ENCODE measurements around the gene RBFOX1.

RBFOX1 gene

DNA sequence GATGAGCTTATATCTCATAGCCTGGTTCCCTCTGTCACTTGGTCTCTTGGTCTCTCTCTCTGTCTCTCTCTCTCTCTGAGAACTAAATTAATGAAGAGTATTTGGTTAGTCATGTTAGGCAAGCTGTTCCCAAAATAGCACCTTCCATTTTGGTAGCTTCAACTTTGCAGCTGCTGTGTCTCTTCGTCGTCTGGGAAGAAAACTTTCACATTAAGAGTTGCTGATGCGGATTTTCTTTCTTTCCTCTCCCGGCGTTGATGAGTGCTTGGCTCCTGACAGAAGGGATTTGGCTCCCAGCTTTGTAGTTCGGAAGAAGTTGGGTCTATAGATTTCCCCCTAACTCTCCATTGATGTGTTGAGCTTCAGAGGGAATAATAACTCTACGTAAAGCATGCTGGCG, at the start of gene RBFOX1:
RBFOX1 (plus strand) TSS at position 235 of the 400 bp plus-strand sequence.
- H3K4me3 Mint-ChIP-seq = no peak within 1 kb of the TSS
- H3K9me3 Mint-ChIP-seq = peaks cover 4% of the 10 kb centered on the region

DNA sequence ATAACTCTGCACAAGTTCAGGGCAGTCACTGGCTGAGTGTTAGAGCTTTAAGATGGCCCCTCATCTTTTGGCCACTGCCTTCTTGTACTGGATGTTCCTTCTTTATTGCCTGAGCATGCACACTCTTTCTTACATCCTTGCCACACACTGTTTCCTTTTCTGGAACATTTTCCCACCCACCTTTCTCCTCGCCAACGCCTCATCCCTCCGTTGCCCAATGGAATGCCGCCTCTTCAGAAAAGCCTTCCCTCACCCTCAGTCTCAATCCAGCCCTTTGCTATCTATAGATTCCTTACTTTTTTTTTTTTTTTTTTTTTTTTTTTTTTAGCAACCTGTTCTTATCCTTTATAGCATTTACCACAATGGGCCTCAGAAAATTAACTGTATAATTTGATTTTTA, 47.9 kb upstream of the RBFOX1 start:
- Mint-ChIP-seq H3K4me1 (ENCODE audit: low read depth) (no peaks in the 10 kb centered on the region), H3K4me3 (no peak overlapping the region), H3K27me3 (no peaks in the 10 kb centered on the region), H3K9me3 (peaks cover 13% of the 10 kb centered on the region), H3K27ac (no peak overlapping the region), H3K36me3 (ENCODE audit: low read depth) (no peaks in the 10 kb centered on the region)

More for the DNA sequence above, at the start of gene RBFOX1:
- Mint-ChIP-seq H3K36me3 (ENCODE audit: low read depth) (no peaks in the 10 kb centered on the region), H3K4me1 (ENCODE audit: low read depth) (no peaks in the 10 kb centered on the region), H3K27ac (no peak within 1 kb of the TSS), H3K27me3 (no peaks in the 10 kb centered on the region)

GRCh38 chr16:7285520-7285919, 47.1 kb upstream of the RBFOX1 start:
- Mint-ChIP-seq H3K9me3 (peaks cover 13% of the 10 kb centered on the region), H3K27ac (no peak overlapping the region), H3K4me1 (ENCODE audit: low read depth) (no peaks in the 10 kb centered on the region), H3K36me3 (ENCODE audit: low read depth) (no peaks in the 10 kb centered on the region), H3K4me3 (no peak overlapping the region), H3K27me3 (no peaks in the 10 kb centered on the region)

- H3K4me3 Mint-ChIP-seq = no peak overlapping the region
- no peak overlapping the region for H3K27ac Mint-ChIP-seq
- H3K36me3 Mint-ChIP-seq (ENCODE audit: low read depth) = no peaks in the 10 kb centered on the region
- no peaks in the 10 kb centered on the region for H3K4me1 Mint-ChIP-seq (ENCODE audit: low read depth)
- peaks cover 12% of the 10 kb centered on the region for H3K9me3 Mint-ChIP-seq
- no peaks in the 10 kb centered on the region for H3K27me3 Mint-ChIP-seq
Observed at GRCh38 chr16:7289299-7289698, 43.3 kb upstream of the RBFOX1 start.

GRCh38 chr16:7290682-7291081, 42.0 kb upstream of the RBFOX1 start:
- Mint-ChIP-seq H3K9me3 (peaks cover 13% of the 10 kb centered on the region), H3K4me1 (ENCODE audit: low read depth) (no peaks in the 10 kb centered on the region), H3K36me3 (ENCODE audit: low read depth) (no peaks in the 10 kb centered on the region), H3K27ac (no peak overlapping the region), H3K27me3 (no peaks in the 10 kb centered on the region), H3K4me3 (no peak overlapping the region)

DNA sequence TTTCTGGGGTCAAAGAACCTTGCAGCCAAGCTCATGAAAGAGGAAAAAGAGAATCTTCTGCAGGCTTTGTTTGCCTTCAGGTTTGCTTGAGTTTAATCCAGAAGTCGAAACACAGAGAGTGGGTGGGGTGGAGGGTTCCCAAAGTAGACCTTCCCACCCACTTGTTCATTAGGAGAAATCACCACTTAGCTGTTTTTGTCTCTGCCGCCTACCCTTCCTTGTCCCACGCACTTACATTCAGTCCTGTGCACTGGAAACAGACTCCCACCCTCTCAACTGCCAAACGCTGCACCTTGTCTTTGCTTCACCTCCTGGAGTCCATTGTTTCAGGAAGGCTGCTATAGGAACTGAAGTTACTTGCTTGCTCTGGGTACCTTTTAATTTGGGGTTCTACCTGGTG, 38.6 kb upstream of the RBFOX1 start:
- no peak overlapping the region for H3K27ac Mint-ChIP-seq
- no peaks in the 10 kb centered on the region for H3K36me3 Mint-ChIP-seq (ENCODE audit: low read depth)
- H3K9me3 Mint-ChIP-seq = peaks cover 13% of the 10 kb centered on the region
- no peaks in the 10 kb centered on the region for H3K4me1 Mint-ChIP-seq (ENCODE audit: low read depth)
- no peak overlapping the region for H3K4me3 Mint-ChIP-seq
- no peaks in the 10 kb centered on the region for H3K27me3 Mint-ChIP-seq

DNA sequence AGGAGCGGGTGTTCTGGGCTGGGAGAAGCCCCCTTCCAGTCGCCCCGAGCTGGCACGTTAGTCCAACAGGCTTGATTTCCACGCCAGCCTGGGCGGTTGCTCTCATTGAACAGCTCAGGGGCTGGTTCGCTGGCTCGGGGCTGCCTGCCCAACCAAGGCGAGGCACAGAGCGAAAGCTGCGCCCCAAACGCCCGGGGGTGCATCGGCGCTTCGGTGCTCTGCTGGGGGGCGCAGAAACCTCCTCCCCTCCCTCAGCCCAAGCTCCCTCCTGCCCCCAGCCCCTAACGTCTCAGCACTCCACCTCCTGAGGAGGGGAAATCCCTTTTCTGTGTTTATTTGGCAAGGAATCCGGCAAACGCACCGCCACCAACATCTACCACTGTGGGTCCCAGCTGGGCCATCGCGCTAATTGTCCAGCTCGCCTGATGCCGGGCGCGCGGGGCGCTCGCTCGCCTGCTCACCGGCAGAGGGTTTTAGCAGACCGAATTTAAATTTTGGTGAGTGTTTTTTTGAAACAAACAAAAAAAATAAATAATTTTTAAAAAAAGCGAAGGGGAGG, 29.5 kb upstream of the RBFOX1 start:
- peaks cover 40% of the 10 kb centered on the region for H3K27me3 Mint-ChIP-seq
- H3K9me3 Mint-ChIP-seq = no peaks in the 10 kb centered on the region

DNA sequence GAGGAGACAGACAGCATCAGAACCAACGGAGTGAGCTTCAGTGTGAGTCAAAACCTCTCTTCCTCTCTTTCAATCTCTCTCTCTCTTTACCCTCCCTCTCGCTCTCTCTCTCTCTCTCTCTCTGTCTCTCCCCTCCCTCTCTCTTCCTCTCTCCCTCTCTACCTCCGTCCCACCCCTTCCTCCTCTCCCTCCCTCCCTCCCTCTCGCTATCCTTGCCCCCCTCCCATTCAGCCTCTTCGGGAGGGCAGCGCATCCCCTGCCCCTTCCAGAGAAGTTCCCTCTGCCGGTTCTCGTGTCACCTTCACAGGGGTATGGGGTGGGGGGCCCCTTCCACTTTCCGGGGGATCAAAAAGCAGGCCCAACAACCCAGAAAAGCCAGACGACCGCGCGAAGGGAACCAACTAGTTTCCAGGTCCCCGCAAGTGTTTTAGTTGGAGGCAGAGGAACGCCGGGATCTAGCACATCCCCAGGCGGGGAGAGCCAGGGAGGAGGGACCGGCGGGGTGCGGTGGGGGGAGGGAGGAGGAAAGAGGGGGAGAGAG, 28.9 kb upstream of the RBFOX1 start:
- Mint-ChIP-seq H3K4me1 (ENCODE audit: low read depth) (no peaks in the 10 kb centered on the region), H3K4me3 (no peak overlapping the region), H3K9me3 (peaks cover 3% of the 10 kb centered on the region), H3K27ac (no peak overlapping the region), H3K36me3 (ENCODE audit: low read depth) (no peaks in the 10 kb centered on the region), H3K27me3 (peaks cover 44% of the 10 kb centered on the region)

More for the DNA sequence above, 29.5 kb upstream of the RBFOX1 start:
- Mint-ChIP-seq H3K27ac (no peak overlapping the region), H3K4me1 (ENCODE audit: low read depth) (no peaks in the 10 kb centered on the region), H3K36me3 (ENCODE audit: low read depth) (no peaks in the 10 kb centered on the region), H3K4me3 (no peak overlapping the region)

DNA sequence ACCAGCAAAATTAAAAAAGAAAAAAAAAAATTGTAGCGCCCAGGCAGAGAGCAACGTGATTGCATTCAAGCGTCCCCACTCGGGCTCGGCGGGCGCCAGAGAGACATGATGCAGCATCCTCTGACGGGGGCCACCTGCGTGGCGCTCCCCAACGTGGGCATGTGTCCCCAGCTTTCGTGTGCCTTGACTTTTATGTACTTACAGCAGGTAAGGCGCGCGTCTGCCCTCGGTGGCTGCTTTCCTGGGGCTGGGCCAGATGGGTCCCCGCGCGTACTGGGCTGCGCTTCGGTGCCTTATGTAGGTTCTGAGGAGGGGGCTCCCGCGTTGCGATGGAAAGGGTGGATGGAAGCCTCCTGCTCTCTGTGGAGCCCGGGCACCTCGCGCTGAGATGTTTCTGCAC, 28.4 kb upstream of the RBFOX1 start:
- H3K4me3 Mint-ChIP-seq = no peak overlapping the region
- H3K9me3 Mint-ChIP-seq = peaks cover 4% of the 10 kb centered on the region
- no peaks in the 10 kb centered on the region for H3K4me1 Mint-ChIP-seq (ENCODE audit: low read depth)

DNA sequence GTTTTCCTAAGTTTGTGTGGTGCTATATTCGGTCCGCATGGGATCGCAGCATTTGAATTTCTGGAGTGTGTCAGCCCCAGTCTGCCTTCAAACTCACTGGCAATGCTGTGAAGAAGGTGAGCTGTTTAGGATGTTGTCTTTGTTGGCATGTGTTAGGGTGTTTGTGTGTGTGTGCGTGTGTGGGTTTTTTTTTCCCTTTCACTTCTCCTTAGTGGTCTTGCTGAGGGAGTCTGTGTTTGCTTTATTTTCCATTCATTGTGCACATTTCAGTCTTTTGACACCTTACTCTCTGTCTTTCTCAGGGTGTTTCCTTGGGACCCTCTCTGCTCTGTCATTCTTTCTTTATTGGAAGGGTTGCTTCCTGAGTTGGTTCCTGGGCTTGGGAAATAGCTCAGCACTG, 27.7 kb upstream of the RBFOX1 start:
- Mint-ChIP-seq H3K4me1 (ENCODE audit: low read depth) (no peaks in the 10 kb centered on the region), H3K36me3 (ENCODE audit: low read depth) (no peaks in the 10 kb centered on the region), H3K27ac (no peak overlapping the region), H3K27me3 (peaks cover 45% of the 10 kb centered on the region), H3K9me3 (peaks cover 4% of the 10 kb centered on the region), H3K4me3 (no peak overlapping the region)

More for the DNA sequence above, 28.4 kb upstream of the RBFOX1 start:
- Mint-ChIP-seq H3K27me3 (peaks cover 45% of the 10 kb centered on the region), H3K27ac (no peak overlapping the region), H3K36me3 (ENCODE audit: low read depth) (no peaks in the 10 kb centered on the region)

GRCh38 chr16:7313170-7313569, 19.5 kb upstream of the RBFOX1 start:
- peaks cover 4% of the 10 kb centered on the region for H3K9me3 Mint-ChIP-seq
- no peak overlapping the region for H3K4me3 Mint-ChIP-seq
- H3K27ac Mint-ChIP-seq = no peak overlapping the region
- H3K27me3 Mint-ChIP-seq = peaks cover 9% of the 10 kb centered on the region
- no peaks in the 10 kb centered on the region for H3K4me1 Mint-ChIP-seq (ENCODE audit: low read depth)
- H3K36me3 Mint-ChIP-seq (ENCODE audit: low read depth) = no peaks in the 10 kb centered on the region

DNA sequence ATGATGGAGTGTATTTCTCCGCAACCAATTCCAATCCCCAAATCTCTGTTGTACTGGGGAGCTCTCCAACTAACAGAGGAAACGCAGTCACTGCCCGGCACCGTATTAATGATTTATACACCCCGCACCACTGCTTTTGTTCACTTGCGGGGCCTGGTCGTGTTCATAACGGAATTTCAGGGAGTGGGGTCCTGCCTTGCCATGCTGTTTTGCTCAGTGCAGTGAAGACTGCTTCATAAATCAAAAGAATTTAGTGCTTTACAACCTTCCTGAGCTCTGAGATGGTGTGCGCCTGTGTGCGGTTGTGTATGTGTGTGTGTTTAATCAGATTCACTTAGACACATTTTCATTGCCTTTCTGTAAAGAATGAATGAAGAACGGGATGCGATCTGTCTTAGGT, 18.5 kb upstream of the RBFOX1 start:
- Mint-ChIP-seq H3K27me3 (peaks cover 4% of the 10 kb centered on the region), H3K4me3 (no peak overlapping the region), H3K36me3 (ENCODE audit: low read depth) (no peaks in the 10 kb centered on the region), H3K27ac (no peak overlapping the region), H3K9me3 (no peaks in the 10 kb centered on the region), H3K4me1 (ENCODE audit: low read depth) (no peaks in the 10 kb centered on the region)

- Mint-ChIP-seq H3K9me3 (peaks cover 4% of the 10 kb centered on the region), H3K4me3 (no peak overlapping the region), H3K4me1 (ENCODE audit: low read depth) (no peaks in the 10 kb centered on the region), H3K27ac (no peak overlapping the region), H3K36me3 (ENCODE audit: low read depth) (no peaks in the 10 kb centered on the region), H3K27me3 (peaks cover 4% of the 10 kb centered on the region)
Observed at GRCh38 chr16:7315813-7316212, 16.8 kb upstream of the RBFOX1 start.

- Mint-ChIP-seq H3K27me3 (peaks cover 4% of the 10 kb centered on the region), H3K9me3 (peaks cover 4% of the 10 kb centered on the region), H3K27ac (no peak overlapping the region), H3K4me3 (no peak overlapping the region), H3K4me1 (ENCODE audit: low read depth) (no peaks in the 10 kb centered on the region), H3K36me3 (ENCODE audit: low read depth) (no peaks in the 10 kb centered on the region)
Observed at GRCh38 chr16:7316281-7316888, 16.3 kb upstream of the RBFOX1 start.

DNA sequence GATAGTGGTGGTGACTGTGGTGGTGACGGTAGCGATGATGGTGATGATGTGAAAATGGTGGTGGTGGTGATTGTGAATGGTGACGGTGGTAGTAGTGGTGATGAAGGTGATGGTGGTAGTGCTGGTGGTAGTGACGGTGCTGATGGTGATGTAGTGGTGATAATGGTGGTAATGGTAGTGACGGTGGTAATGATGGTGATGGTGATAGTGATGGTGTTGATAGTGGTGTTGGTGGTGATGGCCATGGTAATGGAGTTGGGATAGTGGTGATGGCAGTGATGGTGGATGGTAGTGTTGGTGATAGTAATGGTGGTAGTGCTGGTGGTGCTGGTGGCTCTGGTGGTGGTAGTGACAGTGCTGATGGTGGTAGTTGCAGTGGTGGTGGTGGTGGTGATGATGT, 14.7 kb upstream of the RBFOX1 start:
- H3K27me3 Mint-ChIP-seq = peaks cover 4% of the 10 kb centered on the region
- H3K4me1 Mint-ChIP-seq (ENCODE audit: low read depth) = no peaks in the 10 kb centered on the region
- peaks cover 4% of the 10 kb centered on the region for H3K9me3 Mint-ChIP-seq
- H3K27ac Mint-ChIP-seq = no peak overlapping the region
- H3K36me3 Mint-ChIP-seq (ENCODE audit: low read depth) = no peaks in the 10 kb centered on the region
- no peak overlapping the region for H3K4me3 Mint-ChIP-seq

- Mint-ChIP-seq H3K36me3 (ENCODE audit: low read depth) (no peaks in the 10 kb centered on the region), H3K4me3 (no peak overlapping the region), H3K27me3 (peaks cover 4% of the 10 kb centered on the region), H3K9me3 (peaks cover 7% of the 10 kb centered on the region), H3K4me1 (ENCODE audit: low read depth) (no peaks in the 10 kb centered on the region), H3K27ac (no peak overlapping the region)
Observed at GRCh38 chr16:7318686-7319085, 14.0 kb upstream of the RBFOX1 start.
